C4-2B (cell line): ENCODE results near the gene RNF167.

Experiments
- ZFX ChIP-seq: fragments of 450-650 bp; IDR thresholded peaks from 2 replicates; pipeline ENCODE4 v1.6.1; 2017
- TF ChIP-seq, protein P1 (sequence below): fragments of 450-650 bp; conservative IDR thresholded peaks from 2 replicates; pipeline ENCODE4 v1.5.1; 2017; ENCODE audit warnings: mild to moderate bottlenecking

DNA sequence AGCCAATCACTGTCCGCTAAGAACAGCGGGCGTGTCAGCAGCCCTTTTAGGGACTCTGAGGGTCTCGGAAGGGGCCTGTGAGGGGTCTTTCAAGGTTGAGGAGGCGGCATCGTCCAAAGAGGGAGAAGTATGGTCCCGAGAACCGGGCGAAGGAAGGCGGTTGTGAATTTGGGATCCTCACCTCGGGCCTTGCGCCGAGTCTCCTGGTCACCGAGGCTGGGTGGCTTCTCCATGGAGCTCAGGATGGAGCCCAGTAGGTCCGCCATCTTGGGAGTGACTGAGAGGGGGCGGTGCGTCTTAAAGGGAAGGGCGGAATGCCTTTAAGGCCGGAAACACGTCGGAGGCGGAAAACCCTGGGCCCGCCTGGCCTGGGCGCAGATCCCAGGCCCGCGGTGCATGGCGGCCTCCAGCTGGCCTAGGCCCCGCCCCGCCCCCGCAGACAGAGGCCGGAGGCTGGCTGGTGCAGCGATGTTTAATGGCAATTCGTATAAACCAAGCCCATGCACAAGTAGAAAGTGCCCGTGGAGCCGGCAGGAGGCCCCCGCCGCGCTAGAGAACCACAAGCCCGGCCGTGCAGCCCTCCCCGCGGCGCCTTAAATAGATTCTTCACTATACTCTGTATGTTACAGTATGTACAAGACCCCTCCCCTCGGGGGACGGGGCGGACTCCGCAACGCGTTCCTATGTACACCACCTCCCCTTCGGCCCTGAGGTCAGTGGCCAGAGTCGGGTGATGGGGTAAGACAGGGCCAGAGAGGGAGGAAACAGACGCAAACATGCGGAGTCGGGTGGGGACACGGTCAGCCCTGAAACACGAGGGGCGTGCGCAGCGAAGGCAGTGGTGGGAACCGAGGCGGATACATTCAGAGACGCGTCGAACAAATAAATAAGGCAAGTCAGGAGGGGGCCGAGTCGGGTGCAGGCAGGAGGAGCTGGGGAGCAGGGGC, 27.7 kb downstream of the RNF167 start, which contains the start of gene SPAG7:
- TF ChIP-seq, protein P1, sequence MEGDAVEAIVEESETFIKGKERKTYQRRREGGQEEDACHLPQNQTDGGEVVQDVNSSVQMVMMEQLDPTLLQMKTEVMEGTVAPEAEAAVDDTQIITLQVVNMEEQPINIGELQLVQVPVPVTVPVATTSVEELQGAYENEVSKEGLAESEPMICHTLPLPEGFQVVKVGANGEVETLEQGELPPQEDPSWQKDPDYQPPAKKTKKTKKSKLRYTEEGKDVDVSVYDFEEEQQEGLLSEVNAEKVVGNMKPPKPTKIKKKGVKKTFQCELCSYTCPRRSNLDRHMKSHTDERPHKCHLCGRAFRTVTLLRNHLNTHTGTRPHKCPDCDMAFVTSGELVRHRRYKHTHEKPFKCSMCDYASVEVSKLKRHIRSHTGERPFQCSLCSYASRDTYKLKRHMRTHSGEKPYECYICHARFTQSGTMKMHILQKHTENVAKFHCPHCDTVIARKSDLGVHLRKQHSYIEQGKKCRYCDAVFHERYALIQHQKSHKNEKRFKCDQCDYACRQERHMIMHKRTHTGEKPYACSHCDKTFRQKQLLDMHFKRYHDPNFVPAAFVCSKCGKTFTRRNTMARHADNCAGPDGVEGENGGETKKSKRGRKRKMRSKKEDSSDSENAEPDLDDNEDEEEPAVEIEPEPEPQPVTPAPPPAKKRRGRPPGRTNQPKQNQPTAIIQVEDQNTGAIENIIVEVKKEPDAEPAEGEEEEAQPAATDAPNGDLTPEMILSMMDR = no peak
- TF ChIP-seq ZFX = peak; percentile 37; the same call in 1 of the 2 replicates
